ENCODE results near the gene THBS2. TPM values are rescaled to one million over a fixed set of nuclear protein-coding genes. Genes with fewer than 3 reads are reported as not detected.

The THBS2 gene
- total and polyA plus RNA-seq, 8 donors = under 0.01 to 56.0 (median 2.4) TPM

- Histone ChIP-seq H3K4me3 (no peak overlapping the region), H3K36me3 (peaks cover 0 to 25% (median under 1%) of the 10 kb centered on the region in 4 donors), H3K9me3 (peaks cover 0 to 9% (median 4%) of the 10 kb centered on the region in 4 donors), H3K4me1 (no peaks in the 10 kb centered on the region), H3K27me3 (peaks cover 0 to 3% (median 0%) of the 10 kb centered on the region in 3 donors), H3K27ac (no peak overlapping the region)
- intact Hi-C loops (cut with DNase I; ENCODE audit: low total_unique reads) = no loop called here
- no peak for TF ChIP-seq EP300 (IDR thresholded peaks at IDR 0.05)
- TF ChIP-seq POLR2A (IDR thresholded peaks at IDR 0.05) = no peak
- TF ChIP-seq CTCF (IDR thresholded peaks at IDR 0.05) = no peak
- no peak for TF ChIP-seq POLR2AphosphoS5 (IDR thresholded peaks at IDR 0.05)
- DNase-seq = peak in 1 of 2 donors; percentile 11
- WGBS, 5 donors = 81 to 98% (median 95%) methylated on average over 13 of the region's 13 CpGs
These were observed 20.5 kb downstream of the THBS2 start for GRCh38 chr6:169233181-169233580.

GRCh38 chr6:169232507-169232931 is 21.1 kb downstream of the THBS2 start:
- H3K4me1 ChIP-seq = no peaks in the 10 kb centered on the region
- WGBS, 5 donors = 77 to 95% (median 91%) methylated on average over 16 to 22 of the region's 22 CpGs
- TF ChIP-seq EP300 (IDR thresholded peaks at IDR 0.05) (no peak), CTCF (IDR thresholded peaks at IDR 0.05) (no peak), POLR2AphosphoS5 (IDR thresholded peaks at IDR 0.05) (no peak), POLR2A (IDR thresholded peaks at IDR 0.05) (no peak)
- peak in 1 of 2 donors; percentile 9 for DNase-seq
- no peak overlapping the region for H3K4me3 ChIP-seq
- H3K27me3 ChIP-seq = peaks cover 0 to 2% (median 0%) of the 10 kb centered on the region in 3 donors
- H3K9me3 ChIP-seq = peaks cover 0 to 9% (median 4%) of the 10 kb centered on the region in 4 donors
- peaks cover 0 to 26% (median 3%) of the 10 kb centered on the region in 4 donors for H3K36me3 ChIP-seq
- no peak overlapping the region for H3K27ac ChIP-seq
- intact Hi-C loops (cut with DNase I; ENCODE audit: low total_unique reads) = no loop called here

GRCh38 chr6:169231790-169232506 is 21.7 kb downstream of the THBS2 start:
- TF ChIP-seq POLR2A (IDR thresholded peaks at IDR 0.05) (no peak), EP300 (IDR thresholded peaks at IDR 0.05) (no peak), POLR2AphosphoS5 (IDR thresholded peaks at IDR 0.05) (no peak), CTCF (IDR thresholded peaks at IDR 0.05) (no peak)
- H3K4me3 ChIP-seq = no peak overlapping the region
- peaks cover 0 to 9% (median 4%) of the 10 kb centered on the region in 4 donors for H3K9me3 ChIP-seq
- peaks cover 0 to 31% (median 4%) of the 10 kb centered on the region in 4 donors for H3K36me3 ChIP-seq
- WGBS, 5 donors = 95 to 97% (median 96%) methylated on average over 42 to 55 of the region's 55 CpGs
- H3K27ac ChIP-seq = no peak overlapping the region
- peak in 1 of 2 donors; percentile 16 for DNase-seq
- no peaks in the 10 kb centered on the region for H3K27me3 ChIP-seq
- H3K4me1 ChIP-seq = no peaks in the 10 kb centered on the region
- intact Hi-C loops (cut with DNase I; ENCODE audit: low total_unique reads) = no loop called here

GRCh38 chr6:169230946-169231789 is 22.5 kb downstream of the THBS2 start:
- Histone ChIP-seq H3K4me3 (no peak overlapping the region), H3K9me3 (peaks cover 0 to 9% (median 4%) of the 10 kb centered on the region in 4 donors), H3K27me3 (no peaks in the 10 kb centered on the region), H3K27ac (peak overlapping the region in 1 of 5 donors; percentile 4), H3K36me3 (peaks cover 0 to 31% (median 4%) of the 10 kb centered on the region in 4 donors), H3K4me1 (no peaks in the 10 kb centered on the region)
- 88 to 92% (median 90%) methylated on average over 32 to 33 of the region's 33 CpGs for WGBS, 5 donors
- peak in 1 of 2 donors; percentile 21 for DNase-seq
- intact Hi-C loops (cut with DNase I; ENCODE audit: low total_unique reads) = no loop called here
- no peak for TF ChIP-seq POLR2A (IDR thresholded peaks at IDR 0.05)
- no peak for TF ChIP-seq POLR2AphosphoS5 (IDR thresholded peaks at IDR 0.05)
- TF ChIP-seq EP300 (IDR thresholded peaks at IDR 0.05) = no peak
- no peak for TF ChIP-seq CTCF (IDR thresholded peaks at IDR 0.05)
